Activated CD4-positive, CD25-positive, alpha-beta regulatory T cell treated with anti-CD3 and anti-CD28 coated beads, Interleukin-2, amount 50 U/mL, for 24 hours (primary cell): ENCODE measurements around the gene CSNK2A2.

Experiments used
- ATAC-seq, 2 donors: fragments of 150-1000 bp; cut with Tn5 transposase; one replicate each; pipeline ENCODE4 v1.10.0; 2021; ENCODE audit warnings: mild to moderate bottlenecking in 1 of 2, moderate library complexity in 1 of 2

CSNK2A2 gene

DNA sequence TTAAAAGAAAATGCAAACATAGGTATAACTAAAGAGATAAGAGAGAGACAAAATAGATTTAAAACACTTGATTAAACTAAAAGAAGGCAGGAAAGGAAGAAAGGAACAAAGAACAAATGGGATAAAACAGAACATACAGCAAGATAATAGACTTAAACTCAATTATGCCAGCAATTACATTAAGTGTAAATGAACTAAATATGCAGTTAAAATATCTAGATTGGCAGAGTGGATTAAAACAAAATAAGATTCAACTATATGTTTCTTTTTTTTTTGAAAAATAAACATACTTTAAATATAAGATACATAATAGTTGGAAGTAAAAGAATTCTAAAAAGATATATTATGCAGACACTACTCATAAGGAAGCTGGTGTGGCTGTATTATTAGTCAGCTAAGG lies 59.1 kb downstream of the CSNK2A2 start:
- ATAC-seq = no peak

DNA sequence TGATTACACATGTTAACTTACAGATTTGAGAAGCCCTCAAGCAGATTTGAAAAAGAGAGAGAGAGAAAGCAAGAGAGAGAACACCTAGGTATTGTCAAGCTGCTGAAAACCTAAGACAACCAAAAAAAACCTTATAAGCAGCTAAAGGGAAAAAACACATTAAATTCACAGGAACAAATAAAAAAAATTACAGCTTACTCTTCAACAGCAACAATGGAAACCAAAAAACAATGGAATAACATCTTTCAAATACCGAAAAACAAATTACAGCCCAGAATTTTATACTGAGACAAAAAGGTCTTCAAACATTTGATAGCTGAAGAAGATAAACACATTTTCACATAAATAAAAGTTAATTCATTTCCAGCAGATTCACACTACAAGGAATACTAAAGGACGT lies 60.3 kb downstream of the CSNK2A2 start:
- no peak for ATAC-seq

DNA sequence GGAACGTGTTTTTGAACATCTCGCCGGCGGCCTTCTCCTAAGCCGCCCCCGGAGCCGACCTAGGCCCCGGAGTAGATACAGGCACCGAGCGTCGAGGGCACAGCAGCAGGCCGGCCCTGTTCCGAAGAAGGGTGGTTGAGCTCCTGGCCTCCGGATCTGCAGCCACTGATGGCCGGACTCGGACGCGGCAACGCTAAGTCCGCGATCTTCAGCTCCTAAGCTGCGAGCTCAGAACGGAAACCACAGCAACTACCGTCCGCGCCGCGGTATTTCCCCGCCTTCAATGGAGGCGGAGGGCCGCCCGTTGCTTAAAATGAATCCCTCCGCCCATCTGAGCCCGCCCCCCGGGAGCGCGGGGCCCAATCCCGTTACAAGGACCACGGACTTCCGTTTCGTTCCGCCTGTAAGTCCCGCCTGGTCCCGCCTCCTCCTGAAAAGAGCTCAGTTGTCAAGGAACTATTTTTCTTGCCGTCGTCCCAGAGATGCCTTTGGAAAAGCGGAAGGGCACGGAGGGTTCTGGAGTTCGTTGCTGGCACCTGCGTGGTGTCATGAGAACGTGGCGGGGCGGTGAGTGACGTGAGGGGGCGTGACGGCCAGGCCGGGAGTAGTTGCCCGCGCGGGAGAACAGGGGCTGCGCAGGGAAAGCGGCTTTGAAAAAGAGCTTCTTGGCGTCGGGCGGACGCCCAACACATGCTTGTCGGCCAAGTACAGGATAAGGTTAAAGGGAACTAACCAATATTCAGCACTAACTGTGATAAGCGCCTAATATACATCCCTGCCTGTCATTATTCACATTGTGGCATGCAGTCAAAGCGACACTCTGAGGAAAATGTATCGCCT lies 68.6 kb downstream of the CSNK2A2 start, which contains the start of gene CFAP20:
TSS of gene CFAP20 (minus strand) at position 285 of the 840 bp plus-strand sequence. CDS start at position 19, 266 bp downstream.
- ATAC-seq = peak; percentile 90 to 92

DNA sequence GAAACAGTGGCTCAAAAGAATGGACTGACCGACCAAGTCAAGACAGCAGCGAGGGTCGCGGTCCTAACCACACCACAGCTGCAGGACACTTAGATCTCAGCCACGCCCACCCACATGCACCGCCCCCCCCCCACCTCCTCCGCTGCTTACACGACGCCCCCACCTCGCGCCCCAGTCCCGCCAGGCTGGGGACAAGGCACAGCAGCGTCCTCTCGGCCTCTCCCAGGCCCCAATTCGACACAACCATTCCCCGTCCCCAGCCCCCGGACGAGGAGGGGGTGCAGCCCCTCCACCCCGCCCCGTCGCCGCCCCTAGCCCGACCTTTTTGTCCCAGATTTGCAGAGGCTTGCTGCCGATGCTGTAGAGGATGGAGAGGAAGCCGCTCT lies 69.2 kb downstream of the CSNK2A2 start:
- no peak for ATAC-seq

DNA sequence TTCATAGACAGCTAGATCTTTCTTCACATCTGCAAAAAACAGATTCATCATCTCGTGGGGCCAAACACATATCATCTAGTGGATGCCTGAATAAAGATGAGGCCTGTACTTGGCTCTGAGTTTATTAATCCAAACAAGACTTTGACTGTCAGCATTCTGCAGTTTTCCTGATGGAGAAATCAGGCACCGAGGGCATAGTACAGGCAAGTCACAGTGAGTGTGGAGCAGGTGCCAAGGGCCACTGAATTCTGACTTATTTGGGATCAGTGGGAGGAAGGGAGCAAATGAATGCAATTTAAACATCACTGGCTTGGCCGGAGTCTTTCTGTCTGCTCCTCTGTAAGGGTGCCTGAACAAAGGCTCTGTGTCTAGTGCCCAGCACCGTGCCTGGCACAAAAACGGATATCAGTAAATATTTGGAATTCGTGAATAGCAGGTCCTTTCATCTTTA lies 69.7 kb downstream of the CSNK2A2 start:
- ATAC-seq = no peak

DNA sequence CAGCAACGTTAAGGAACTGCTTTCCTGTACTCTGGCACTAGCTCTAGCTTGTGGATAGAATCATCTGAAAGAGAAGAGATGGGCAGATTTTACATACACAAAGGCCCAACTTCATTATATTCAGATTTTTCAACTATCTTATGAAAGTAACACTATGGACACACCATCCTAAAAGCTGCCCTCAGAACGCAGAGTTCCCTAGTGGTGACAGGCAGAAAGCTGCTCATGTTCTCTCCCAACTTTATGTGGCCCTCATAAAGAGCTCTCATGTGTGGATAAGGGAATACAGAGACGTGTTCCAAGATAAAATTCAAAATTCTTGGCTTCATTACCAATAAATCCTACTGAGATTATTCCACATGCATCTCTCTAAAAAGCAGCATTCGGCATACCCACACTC lies 70.3 kb downstream of the CSNK2A2 start:
- no peak for ATAC-seq

DNA sequence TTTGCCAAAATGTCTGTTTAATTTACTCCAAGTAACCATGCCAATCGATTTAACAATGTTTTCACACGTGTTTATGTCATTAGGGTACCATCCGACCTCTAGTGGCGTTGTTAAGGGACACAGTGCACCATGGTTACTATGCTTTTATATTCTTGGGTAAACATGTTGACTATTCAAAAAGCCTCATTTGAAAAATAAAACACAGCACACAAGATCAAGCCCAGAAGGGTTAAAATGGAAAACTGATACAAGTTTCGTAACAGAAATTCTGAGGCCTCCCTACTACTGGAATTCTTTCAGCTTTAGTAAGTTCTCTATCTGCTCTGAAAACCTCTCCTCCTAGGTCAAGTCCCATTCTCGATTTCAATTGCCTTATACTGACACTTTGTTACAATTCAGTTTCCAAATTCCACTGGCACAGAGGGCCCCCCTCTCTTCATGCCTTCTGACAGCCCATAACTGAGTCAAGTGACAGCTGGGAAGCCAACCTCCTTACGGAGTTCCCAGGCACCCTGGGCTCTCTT lies 70.8 kb downstream of the CSNK2A2 start:
- peak in 1 of 2 donors; percentile 6 for ATAC-seq

DNA sequence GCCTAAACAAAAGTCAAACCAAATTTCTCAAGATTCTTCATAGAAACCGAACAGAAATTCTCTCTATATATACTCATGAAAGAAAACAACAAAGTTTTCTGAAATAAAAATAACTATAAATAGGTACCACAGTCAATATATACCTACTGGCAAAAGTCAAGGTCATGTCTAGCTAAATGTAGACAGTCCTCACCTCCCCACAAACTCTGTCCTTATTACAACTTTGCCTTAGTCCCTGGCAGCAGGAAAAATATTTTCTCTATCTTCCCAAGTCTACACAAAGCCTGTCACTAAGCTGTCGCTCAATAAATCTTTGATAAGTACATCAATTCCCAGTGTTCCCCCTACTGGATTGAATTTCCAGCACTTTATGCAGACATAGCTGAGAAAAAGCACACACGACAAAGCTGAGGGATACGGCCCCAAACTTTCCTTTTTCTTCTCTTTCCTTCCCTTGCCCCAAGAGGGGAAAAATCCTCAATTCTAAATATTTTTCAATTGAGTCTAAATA lies 71.4 kb downstream of the CSNK2A2 start:
- ATAC-seq = no peak

DNA sequence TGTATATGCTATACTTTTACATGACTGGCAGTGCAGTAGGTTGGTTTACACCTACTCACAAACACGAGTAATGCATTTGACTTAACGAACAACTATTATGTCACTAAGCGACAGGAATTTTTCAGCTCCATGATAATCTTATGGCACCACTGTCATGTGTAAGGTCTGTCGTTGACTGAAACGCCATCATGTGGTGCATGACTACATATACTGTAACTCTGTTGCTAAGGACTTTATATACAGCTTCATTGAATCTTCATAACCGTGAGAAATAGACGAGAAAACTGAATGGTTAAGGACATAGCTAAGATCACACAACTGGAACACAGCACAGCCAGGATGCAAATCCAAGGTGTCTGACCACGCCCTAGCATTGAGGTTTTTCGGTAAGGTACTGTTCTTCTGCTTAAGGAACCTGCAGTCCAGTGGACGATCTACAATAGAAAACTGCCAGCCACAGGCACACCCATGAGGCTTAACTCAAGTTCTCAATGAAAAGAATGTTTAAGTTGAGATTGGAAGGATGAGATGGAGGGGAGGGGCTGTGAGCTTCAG lies 72.0 kb downstream of the CSNK2A2 start:
- no peak for ATAC-seq

DNA sequence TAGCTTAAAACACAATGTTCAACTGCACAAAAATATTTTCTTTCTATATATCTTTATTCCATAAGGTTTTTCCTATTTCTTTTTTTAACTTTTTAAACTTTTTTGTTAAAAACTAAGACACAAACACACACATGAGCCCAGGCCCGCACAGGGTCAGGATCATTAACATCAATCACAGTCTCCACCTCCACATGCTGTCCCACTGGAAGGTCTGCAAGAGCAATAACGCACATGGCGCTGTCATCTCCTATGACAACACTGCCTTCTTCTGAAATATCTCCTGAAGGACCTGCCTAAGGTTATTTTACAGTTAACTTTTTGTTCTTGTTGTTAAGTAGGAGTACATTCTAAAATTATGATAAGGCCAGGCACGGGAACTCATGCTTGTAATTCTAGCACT lies 72.9 kb downstream of the CSNK2A2 start:
- ATAC-seq = no peak

DNA sequence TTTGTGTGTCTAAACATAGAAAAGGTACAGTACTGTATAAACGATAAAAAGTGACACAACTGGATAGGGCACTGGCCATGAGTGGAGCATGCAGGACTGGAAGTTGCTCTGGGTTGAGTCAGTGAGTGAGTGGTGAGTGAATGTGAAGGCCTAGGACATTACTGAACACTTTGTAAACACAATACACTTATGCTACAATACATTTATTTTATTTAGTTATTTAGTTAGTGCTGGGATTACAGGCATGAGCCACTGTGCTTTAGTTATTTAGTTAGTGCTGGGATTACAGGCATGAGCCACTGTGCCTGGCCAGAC lies 73.3 kb downstream of the CSNK2A2 start:
- ATAC-seq = no peak

DNA sequence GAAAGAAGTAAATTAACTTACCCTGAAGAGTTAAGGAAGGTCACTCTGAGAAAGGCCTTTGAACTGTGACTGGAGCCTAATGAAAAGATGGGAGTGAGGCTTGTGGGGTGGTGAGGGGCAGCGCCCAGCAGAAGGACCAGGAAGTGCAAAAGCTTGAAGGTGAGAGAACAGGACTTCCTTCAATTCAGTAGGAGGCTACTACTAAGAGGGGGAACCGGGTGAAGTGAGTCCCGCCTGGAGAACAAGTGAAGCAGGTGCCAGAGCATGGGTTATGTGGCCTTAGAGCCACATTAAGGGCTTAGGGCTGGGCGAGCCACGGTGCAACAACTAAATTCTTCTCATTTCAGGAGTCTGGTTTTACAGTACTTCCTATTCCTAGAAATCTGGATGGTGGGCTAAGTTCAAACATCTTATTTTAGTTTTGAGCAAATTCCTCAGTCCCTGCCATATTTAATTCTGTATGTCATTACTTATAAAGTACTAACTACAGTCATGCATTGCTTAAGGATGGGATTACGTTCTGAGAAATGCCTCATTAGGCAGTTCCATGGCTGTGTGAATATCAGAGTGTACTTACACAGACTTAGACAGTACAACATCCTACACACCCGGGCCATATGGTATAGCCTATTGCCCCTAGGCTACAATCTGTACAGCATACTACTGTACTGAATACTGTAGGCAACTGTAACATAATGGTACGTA lies 73.9 kb downstream of the CSNK2A2 start:
- no peak for ATAC-seq

DNA sequence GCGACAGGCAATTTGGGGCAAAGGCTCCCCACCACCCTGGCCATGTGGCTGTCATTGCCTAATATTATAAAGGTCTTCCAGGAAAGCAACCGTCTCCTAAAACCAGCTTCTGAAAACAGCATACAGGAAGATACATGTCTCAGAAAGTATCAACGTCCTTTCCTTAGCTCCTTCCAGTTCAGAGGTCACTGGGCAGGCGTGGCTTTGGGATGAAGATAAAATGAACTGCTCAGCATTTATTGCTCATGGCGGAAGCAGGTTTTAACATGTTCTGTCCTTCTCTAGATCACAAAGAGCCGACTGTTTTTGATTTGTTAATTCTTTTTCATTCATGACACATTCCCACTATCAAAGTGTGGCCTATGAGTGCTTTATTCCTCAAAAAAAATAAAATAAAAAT lies 76.8 kb downstream of the CSNK2A2 start:
- ATAC-seq = no peak

DNA sequence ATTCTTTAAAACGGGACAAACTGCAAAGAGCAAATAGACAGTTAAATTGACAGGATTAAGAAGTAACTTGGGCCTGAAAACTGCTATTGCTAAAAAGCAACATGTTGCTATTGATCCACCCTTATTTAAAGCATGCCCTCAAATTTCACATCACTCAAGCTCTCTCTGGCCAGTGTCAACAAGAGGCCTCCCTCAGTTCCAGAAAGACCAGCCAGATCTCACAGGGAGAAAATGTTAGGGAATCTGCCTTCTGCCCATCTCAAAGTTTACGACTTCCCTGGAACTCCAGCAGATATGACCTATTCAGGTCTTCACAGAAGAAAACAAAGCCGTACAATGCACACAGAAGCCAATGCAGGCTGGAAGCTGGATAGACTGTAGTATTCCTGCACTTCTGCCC lies 77.7 kb downstream of the CSNK2A2 start:
- ATAC-seq = no peak

DNA sequence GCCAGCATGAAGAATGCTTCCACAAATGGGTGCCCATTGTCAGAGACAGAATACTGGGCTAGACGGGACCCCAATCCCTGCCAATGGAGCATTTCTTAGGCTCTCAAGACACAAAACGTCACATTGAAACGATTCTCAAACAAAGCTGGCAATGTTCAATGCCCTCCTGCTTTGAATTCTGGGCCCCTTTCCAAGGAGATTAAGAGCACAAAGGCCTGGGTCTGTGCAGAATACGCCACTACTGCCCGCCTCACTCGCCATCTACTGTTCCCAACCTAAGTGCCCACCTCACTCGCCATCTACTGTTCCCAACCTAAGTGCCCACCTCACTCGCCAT lies 78.4 kb downstream of the CSNK2A2 start:
- ATAC-seq = no peak

DNA sequence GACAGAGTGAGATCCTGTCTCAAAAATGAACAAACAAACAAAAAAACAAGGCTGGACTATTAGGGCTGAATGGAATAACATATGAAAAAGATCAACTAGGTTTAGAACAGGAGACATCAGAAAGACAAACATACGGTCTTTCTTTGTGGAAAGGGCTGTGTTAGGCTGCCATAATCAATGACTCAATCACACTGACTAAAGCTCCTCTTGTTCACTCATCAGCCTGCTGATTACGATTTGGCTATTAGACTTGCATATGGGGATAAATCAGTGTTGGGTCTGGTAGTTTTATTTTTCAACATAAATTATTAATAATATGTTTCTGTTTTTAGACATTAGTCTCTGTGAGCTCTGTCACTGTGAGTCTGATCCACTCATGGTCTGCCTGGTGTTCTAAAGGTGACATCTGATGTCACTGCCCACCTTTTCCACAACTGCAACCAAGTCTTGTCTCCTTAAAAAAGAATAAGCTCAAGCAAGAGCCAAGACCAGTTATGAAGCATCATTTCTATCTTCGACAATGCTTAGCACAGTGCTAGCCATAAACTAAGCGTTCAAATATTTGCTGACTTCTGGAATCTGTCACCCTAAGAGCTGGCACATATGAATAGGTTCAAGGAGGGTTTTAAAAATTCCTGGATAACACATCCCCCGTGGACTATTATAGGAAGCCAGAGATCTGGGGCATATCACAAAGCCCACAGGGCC lies 79.0 kb downstream of the CSNK2A2 start:
- ATAC-seq = no peak

DNA sequence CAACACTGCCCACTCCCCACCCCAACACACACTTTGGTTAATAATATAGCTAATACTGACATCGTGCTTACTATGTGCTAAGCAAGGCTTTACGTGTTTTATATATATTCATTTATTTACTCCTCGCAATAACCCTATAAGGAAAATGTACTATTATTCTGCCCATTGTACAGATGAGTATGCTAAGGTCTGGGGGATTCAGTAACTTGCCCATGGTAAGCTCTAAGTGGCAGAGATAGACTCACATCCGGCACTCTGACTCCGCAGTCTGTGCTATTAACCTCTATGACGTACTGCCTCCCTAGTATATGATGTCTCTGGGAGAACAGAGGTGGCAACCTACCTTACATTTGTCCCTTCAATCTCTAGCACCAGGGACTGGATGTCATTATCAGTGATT lies 81.4 kb downstream of the CSNK2A2 start:
- no peak for ATAC-seq

DNA sequence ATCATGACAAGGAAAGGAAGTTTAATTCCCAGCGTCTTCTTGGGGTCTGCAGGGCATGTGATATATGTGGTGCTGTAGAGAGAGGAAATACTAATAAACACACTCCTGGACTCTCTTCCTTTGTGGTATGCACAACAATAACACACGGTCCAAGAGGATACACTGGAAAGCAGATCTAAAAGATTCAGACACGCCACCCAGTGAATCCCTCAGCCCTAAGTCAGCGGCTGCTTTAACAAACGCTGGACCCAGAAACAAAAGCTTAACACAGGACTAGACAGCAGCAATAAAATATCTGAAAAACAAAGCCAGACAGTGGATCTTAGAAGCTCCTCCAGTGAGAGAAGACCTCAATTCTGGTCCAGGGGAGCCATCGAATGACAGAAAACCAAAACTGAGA lies 81.8 kb downstream of the CSNK2A2 start:
- no peak for ATAC-seq

DNA sequence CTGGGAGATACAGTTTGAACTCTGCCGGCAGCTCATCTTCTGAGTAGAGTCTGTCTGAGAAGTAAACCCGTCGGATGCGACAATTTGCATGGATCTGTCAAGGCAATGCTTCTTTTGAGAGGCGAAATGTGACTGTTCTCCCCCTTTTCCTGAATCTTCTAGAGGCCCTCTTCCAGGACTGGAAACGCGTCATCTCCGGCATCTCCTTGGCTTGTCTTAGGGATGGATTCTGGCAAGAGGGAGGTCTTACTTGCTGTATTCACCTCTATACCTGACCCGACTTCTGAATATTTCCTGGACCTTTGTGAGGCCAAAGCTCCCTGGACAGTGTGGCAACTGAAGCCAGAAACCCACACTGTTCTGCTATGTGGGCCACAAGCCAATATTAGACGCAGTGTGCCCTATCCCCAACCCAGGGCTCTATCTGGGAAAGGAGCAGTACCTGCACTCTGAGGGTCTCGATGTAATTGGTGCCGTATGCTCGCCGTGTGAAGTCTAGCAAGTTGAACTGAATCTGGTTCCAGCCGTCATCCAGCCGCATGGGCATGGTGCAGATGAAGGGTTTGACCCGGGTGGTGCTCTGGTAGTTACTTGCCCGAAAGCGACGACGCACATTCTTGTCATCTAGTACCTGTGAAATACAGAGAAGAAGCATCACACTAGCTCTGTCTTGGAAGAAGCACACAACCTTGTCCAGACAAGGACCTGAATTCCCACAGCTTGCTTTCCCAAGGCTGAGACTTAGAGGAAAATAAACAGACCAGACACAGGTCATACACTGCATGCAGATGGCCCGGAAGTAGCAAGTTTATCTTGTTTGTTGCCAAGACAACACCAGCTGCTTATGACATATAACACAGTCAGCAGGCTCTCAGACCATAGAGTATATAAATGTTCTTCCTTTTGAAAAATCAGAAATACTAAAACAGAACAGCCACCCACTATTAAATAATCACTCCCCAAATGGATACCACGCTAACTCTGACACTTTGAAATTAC lies 82.8 kb downstream of the CSNK2A2 start:
- ATAC-seq = no peak

DNA sequence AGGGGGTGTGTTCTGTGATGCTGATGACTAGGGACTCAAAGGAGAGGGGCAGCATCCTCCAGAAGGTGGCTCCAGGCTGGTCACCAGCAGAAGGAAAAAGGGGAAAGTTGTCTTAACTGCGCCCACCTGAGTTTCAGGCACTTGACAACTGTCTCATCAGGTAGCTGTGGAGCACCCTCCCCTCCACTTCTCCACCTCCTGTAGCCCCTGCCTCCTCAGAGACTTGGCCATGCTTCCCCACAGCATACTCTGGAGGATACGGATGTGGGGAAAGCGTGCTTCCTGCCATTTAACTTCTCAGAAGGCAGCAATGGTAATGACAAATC lies 86.6 kb downstream of the CSNK2A2 start:
- ATAC-seq = no peak

DNA sequence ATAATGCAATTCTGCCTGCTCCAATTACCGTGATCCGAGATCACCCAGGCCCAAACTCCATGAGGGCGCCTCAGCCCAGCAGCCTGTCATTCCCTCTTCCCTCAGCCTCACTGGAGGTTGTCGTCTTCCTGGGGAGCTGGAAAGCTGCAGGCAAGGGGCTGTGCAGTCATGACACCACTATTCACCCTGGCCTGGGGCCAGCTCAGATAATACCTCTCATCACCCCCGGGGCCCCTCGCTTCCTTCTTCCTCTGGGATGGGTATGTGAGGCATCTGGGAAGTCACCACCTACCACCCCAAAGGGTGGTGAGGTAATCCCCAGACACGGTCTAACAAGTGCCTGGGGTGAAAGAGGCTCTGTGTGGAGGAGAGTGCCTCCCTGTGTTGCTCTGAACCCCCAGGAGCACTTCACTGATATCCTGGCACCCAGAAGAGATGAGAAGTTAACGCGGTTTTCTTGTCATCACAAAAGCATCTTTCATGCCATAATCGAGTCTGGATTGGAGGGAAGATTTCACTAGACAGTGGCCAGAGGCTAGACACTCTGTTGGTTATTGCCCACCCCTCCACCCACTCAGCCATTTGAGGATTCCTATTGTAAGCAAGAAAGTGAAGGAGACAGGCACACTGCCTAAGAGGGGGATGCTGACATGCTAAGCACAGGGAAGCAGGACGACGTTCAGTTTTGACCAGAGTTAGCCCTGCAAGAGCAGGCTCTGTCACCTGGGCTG lies 87.2 kb downstream of the CSNK2A2 start:
- ATAC-seq = no peak
